Measurements from ENCODE around the gene GABRP. TPM values are rescaled to one million over a fixed set of nuclear protein-coding genes. Genes with fewer than 3 reads are reported as not detected.

GABRP gene
- total RNA-seq, 1 experiment from 2014 or later = not detected

GRCh38 chr5:170737591-170737990 lies 45.9 kb upstream of the GABRP start:
- in situ Hi-C loops (cut with HindIII; ENCODE audit: low pct_unique_long_range_greater_than_20kb, low sequenced_read_pairs) (no loop called here), intact Hi-C loops (cut with micrococcal nuclease; ENCODE audit: unreplicated experiment) (no loop called here)
- Histone ChIP-seq H3K4me1 (ENCODE audit: control insufficient read depth, insufficient read depth, low read length) (no peaks in the 10 kb centered on the region), H3K4me3 (ENCODE audit: low read depth in 2 of 2, low read length in 2 of 2) (no peak overlapping the region), H3K36me3 (ENCODE audit: control insufficient read depth, insufficient read depth, low read length) (no peaks in the 10 kb centered on the region), H3K9me3 (ENCODE audit: control insufficient read depth, insufficient read depth, low read depth, low read length) (no peaks in the 10 kb centered on the region), H3K27me3 (ENCODE audit: control insufficient read depth, insufficient read depth, low read length) (peaks cover 2% of the 10 kb centered on the region; the same call in 1 of the 2 replicates), H3K27ac (ENCODE audit: low read length) (no peak overlapping the region)
- ATAC-seq (no peak), DNase-seq (ENCODE audit: low read depth, low spot score) (no peak)
- no peak for TF ChIP-seq TCF7L2 (IDR thresholded peaks at IDR 0.05; ENCODE audit: low read depth, low read length)
- TF ChIP-seq CTCF (IDR thresholded peaks at IDR 0.05) = no peak
- no peak for TF ChIP-seq REST (IDR thresholded peaks at IDR 0.05; ENCODE audit: insufficient read depth in 1 of 2, low read depth in 2 of 2, low read length in 1 of 2)
- TF ChIP-seq SIN3A (IDR thresholded peaks at IDR 0.05; ENCODE audit: borderline replicate concordance, insufficient read depth, low read depth, low read length) = no peak
- no peak for TF ChIP-seq POLR2AphosphoS5 (IDR thresholded peaks at IDR 0.05; ENCODE audit: low read depth, low read length)
- no TSS peak for BruUV-seq (replicated peaks)
- ChIA-PET CTCF (no interaction called here), POLR2A (no interaction called here)

GRCh38 chr5:170738840-170739239 lies 44.7 kb upstream of the GABRP start:
- H3K27ac ChIP-seq (ENCODE audit: low read length) = no peak overlapping the region
- intact Hi-C loops (cut with micrococcal nuclease; ENCODE audit: unreplicated experiment) = no loop called here
- no peaks in the 10 kb centered on the region for H3K9me3 ChIP-seq (ENCODE audit: control insufficient read depth, insufficient read depth, low read depth, low read length)
- H3K4me3 ChIP-seq (ENCODE audit: low read depth in 2 of 2, low read length in 2 of 2) = no peak overlapping the region
- no peaks in the 10 kb centered on the region for H3K4me1 ChIP-seq (ENCODE audit: control insufficient read depth, insufficient read depth, low read length)
- POLR2A ChIA-PET = no interaction called here
- DNase-seq (ENCODE audit: low read depth, low spot score) (no peak), ATAC-seq (no peak)
- TF ChIP-seq SIN3A (IDR thresholded peaks at IDR 0.05; ENCODE audit: borderline replicate concordance, insufficient read depth, low read depth, low read length) = no peak
- no peak for TF ChIP-seq POLR2AphosphoS5 (IDR thresholded peaks at IDR 0.05; ENCODE audit: low read depth, low read length)
- TF ChIP-seq REST (IDR thresholded peaks at IDR 0.05; ENCODE audit: insufficient read depth in 1 of 2, low read depth in 2 of 2, low read length in 1 of 2) = no peak
- no peak for TF ChIP-seq TCF7L2 (IDR thresholded peaks at IDR 0.05; ENCODE audit: low read depth, low read length)
- TF ChIP-seq CTCF (IDR thresholded peaks at IDR 0.05) = no peak
- in situ Hi-C loops (cut with HindIII; ENCODE audit: low pct_unique_long_range_greater_than_20kb, low sequenced_read_pairs) = no loop called here
- H3K36me3 ChIP-seq (ENCODE audit: control insufficient read depth, insufficient read depth, low read length) = no peaks in the 10 kb centered on the region
- H3K27me3 ChIP-seq (ENCODE audit: control insufficient read depth, insufficient read depth, low read length) = peaks cover 4% of the 10 kb centered on the region; the same call in 1 of the 2 replicates
- BruUV-seq (replicated peaks) = no TSS peak
- CTCF ChIA-PET = no interaction called here

All from Panc1 (cell line).